A673 (cell line): ENCODE measurements around the gene BLCAP. TPM values are rescaled to one million over a fixed set of nuclear protein-coding genes. Genes with fewer than 3 reads are reported as not detected.

Experiments
- BruUV-seq: library from RNA; stranded (reverse); fragments of 400-500 nt; replicated peaks from 2 replicates; lab custom pipeline; 2021; lab: Mats Ljungman, UMichigan
- CTCF ChIA-PET: fragments of 300-600 bp; sonication (Branson Sonifier 250); formaldehyde crosslinking; loops from one replicate; lab custom pipeline; 2022; ENCODE audit warnings: antibody characterized with exemption; lab: Charles Lee
- POLR2A ChIA-PET: fragments of 300-600 bp; sonication (Branson Sonifier 250); formaldehyde crosslinking; loops from one replicate; lab custom pipeline; 2022; ENCODE audit warnings: antibody characterized with exemption; ENCODE audit not compliant: low non-redundant PET; lab: Charles Lee
- DNase-seq: peaks from one replicate; pipeline ENCODE4 v3.0.0-alpha.2; 2015; ENCODE audit warnings: low spot score
- H3K27ac ChIP-seq: fragments of 200-600 bp; sonication (generic); 2 replicates; pipeline ENCODE4 v1.5.1; 2016; ENCODE audit warnings: mixed run types, low read depth, mild to moderate bottlenecking, mixed read lengths, antibody characterized with exemption, low read length; ENCODE audit not compliant: poor library complexity, severe bottlenecking
- H3K27me3 ChIP-seq: fragments of 200-600 bp; sonication (generic); replicated peaks from 2 replicates; pipeline ENCODE4 v1.6.1; 2017; ENCODE audit warnings: mixed run types, low read depth, mild to moderate bottlenecking, mixed read lengths, antibody characterized with exemption, low read length; ENCODE audit not compliant: insufficient read depth, poor library complexity
- H3K36me3 ChIP-seq: fragments of 200-600 bp; sonication (generic); 2 replicates; pipeline ENCODE4 v1.6.1; 2016; ENCODE audit warnings: mixed run types, mild to moderate bottlenecking, mixed read lengths, antibody characterized with exemption, low read length; ENCODE audit not compliant: insufficient read depth, poor library complexity, severe bottlenecking
- H3K4me1 ChIP-seq: fragments of 200-600 bp; sonication (generic); 2 replicates; pipeline ENCODE4 v1.6.1; 2017; ENCODE audit warnings: mixed run types, mild to moderate bottlenecking, mixed read lengths, antibody characterized with exemption, low read length; ENCODE audit not compliant: insufficient read depth, poor library complexity, severe bottlenecking
- H3K4me3 ChIP-seq: fragments of 200-600 bp; sonication (generic); 2 replicates; pipeline ENCODE4 v1.5.1; 2016; ENCODE audit warnings: low read depth, mixed run types, mild to moderate bottlenecking, mixed read lengths, low read length; ENCODE audit not compliant: poor library complexity, severe bottlenecking
- H3K9me3 ChIP-seq: fragments of 200-600 bp; sonication (generic); 2 replicates; pipeline ENCODE4 v1.6.1; 2016; ENCODE audit warnings: mixed run types, low read depth, mild to moderate bottlenecking, mixed read lengths, antibody characterized with exemption, low read length; ENCODE audit not compliant: poor library complexity, severe bottlenecking
- CTCF ChIP-seq: fragments of 300-800, 200-600 bp; sonication (generic); conservative IDR thresholded peaks from 2 replicates; pipeline ENCODE4 v1.5.1; 2017; ENCODE audit warnings: low read depth, mild to moderate bottlenecking, antibody characterized with exemption, low read length, moderate library complexity, mixed read lengths
- EZH2 ChIP-seq: fragments of 200-600 bp; sonication (generic); IDR thresholded peaks from 2 replicates; pipeline ENCODE4 v1.6.1; 2017; ENCODE audit warnings: borderline replicate concordance, low read depth, mild to moderate bottlenecking, mixed read lengths, antibody characterized with exemption, low read length; ENCODE audit not compliant: poor library complexity, severe bottlenecking
- intact Hi-C: fragments of 100-400 bp; cut with micrococcal nuclease; formaldehyde crosslinking; loops from one replicate; pipeline ENCODE4 v1.10.0; 2022; ENCODE audit not compliant: unreplicated experiment
- total RNA-seq: library from RNA; stranded (reverse); gene quantifications from 2 replicates; pipeline ENCODE4 v1.2.3, GENCODE V29; 2021

The BLCAP gene
- total RNA-seq, 1 experiment from 2014 or later, result 39.9 TPM

DNA sequence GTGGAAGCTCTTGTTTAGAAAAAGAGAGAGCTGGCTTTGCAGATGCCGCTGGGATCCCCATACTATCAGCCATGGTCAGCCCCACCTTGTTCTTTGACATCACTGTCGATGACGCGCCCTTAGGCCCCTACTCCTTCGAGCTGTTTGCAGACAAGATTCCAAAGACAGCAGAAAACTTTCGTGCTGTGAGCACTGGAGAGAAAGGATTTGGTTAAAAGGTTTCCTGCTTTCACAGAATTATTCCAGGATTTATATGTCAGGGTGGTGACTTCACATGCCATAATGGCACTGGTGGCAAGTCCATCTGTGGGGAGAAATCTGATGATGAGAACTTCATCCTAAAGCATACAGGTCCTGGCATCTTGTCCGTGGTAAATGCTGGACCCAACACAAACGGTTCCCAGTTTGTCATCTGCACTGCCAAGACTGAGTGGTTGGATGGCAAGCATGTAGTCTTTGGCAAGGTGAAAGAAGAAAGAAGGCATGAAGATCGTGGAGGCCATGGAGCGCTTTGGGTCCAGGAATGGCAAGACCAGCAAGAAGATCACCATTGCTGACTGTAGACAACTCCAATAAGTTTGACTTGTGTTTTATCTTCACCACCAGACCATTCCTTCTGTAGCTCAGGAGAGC, 2.4 kb upstream of the BLCAP start:
- no peak overlapping the region for H3K27ac ChIP-seq
- no peak overlapping the region for H3K4me3 ChIP-seq
- peaks cover 16% of the 10 kb centered on the region for H3K4me1 ChIP-seq
- TF ChIP-seq CTCF, result no peak
- TF ChIP-seq EZH2, result no peak
- no peak for DNase-seq
- no peaks in the 10 kb centered on the region for H3K36me3 ChIP-seq
- POLR2A ChIA-PET, result no interaction called here
- H3K9me3 ChIP-seq, result no peaks in the 10 kb centered on the region
- intact Hi-C loops, result loop anchor here (10.0 kb wide), 1 partner anchor 145 kb away; no protein-coding TSS in a partner anchor
- BruUV-seq, result no TSS peak
- CTCF ChIA-PET, result no interaction called here
- no peaks in the 10 kb centered on the region for H3K27me3 ChIP-seq

DNA sequence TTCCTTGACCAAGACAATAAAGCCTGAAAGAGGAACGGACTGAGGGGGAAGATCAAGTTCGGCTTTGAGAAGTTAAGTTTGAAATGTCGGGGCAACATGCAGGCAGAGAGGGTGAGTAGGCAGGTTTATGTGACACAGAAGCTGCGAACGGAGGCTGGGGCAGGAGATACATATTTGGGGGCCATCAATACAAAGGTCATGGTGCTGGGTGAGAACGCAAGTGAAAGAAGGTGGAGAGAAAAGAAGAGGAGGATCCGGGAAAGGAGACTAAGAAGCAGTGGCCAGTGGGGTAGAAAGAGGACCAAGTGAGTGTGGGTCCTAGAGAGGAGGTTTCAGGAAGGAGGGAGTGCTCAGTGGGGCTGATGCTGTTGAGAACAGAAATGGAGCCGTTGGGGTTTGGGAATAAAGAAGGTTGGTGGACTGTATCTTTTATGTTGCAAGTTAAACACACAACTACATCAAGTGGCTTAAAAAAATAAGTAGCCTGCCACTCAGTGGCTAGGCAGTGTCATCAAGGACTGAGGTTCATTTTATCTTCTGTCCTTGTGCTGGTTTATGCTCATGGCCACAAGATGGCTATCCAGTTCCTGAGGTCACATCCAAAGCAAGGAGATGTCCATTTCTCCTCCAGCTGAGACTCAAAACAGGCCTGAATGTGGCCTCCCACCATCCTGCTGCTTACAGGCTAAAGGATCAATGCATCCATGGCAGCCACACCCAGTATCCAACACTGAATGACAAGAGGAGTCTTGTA, 1.7 kb upstream of the BLCAP start:
- Histone ChIP-seq H3K9me3 (no peaks in the 10 kb centered on the region), H3K27me3 (no peaks in the 10 kb centered on the region), H3K4me1 (peaks cover 16% of the 10 kb centered on the region), H3K4me3 (no peak overlapping the region), H3K36me3 (no peaks in the 10 kb centered on the region), H3K27ac (no peak overlapping the region)
- no peak for DNase-seq
- no TSS peak for BruUV-seq
- POLR2A ChIA-PET, result no interaction called here
- CTCF ChIA-PET, result no interaction called here
- intact Hi-C loops, result loop anchor here (10.0 kb wide), 1 partner anchor 145 kb away; no protein-coding TSS in a partner anchor
- TF ChIP-seq CTCF, result no peak
- no peak for TF ChIP-seq EZH2

- H3K36me3 ChIP-seq, result no peaks in the 10 kb centered on the region
- intact Hi-C loops, result loop anchor here (10.0 kb wide), 1 partner anchor 144 kb away; no protein-coding TSS in a partner anchor
- DNase-seq, result no peak
- ChIA-PET POLR2A (no interaction called here), CTCF (interaction anchor here (0.6 kb wide), 1 partner anchor 269 kb away, joined by 3 read pairs; no protein-coding TSS in a partner anchor)
- peaks cover 16% of the 10 kb centered on the region for H3K4me1 ChIP-seq
- TSS peak; percentile 97 for BruUV-seq
- peak overlapping the region; percentile 100 for H3K27ac ChIP-seq
- H3K9me3 ChIP-seq, result no peaks in the 10 kb centered on the region
- no peaks in the 10 kb centered on the region for H3K27me3 ChIP-seq
- TF ChIP-seq EZH2, result no peak
- no peak for TF ChIP-seq CTCF
- peak overlapping the region; percentile 89 for H3K4me3 ChIP-seq
Observed at GRCh38 chr20:37528446-37529213, 954 bp upstream of the BLCAP start.
